H1 (cell line): ENCODE measurements around the gene HTRA2. TPM values are rescaled to one million over a fixed set of nuclear protein-coding genes. Genes with fewer than 3 reads are reported as not detected.

Experiments used
- ASH2L ChIP-seq: fragments of 200-600, 300-600 bp; sonication (generic); IDR thresholded peaks from one replicate; pipeline ENCODE4 v1.7.1; 2017; ENCODE audit warnings: low read length
- CTBP2 ChIP-seq: IDR thresholded peaks from 2 replicates; pipeline ENCODE4 v1.7.0; 2011; ENCODE audit warnings: borderline replicate concordance, mild to moderate bottlenecking, moderate library complexity, mixed read lengths, low read length; ENCODE audit not compliant: insufficient read depth, insufficient read length
- E2F6 ChIP-seq: IDR thresholded peaks from 2 replicates; pipeline ENCODE4 v1.6.1; 2012; ENCODE audit warnings: inconsistent platforms
- EGR1 ChIP-seq: IDR thresholded peaks from 2 replicates; pipeline ENCODE4 v1.6.1; 2011; ENCODE audit warnings: low read depth, low read length, borderline replicate concordance
- EZH2 ChIP-seq: fragments of 200-600 bp; sonication (generic); IDR thresholded peaks from 2 replicates; pipeline ENCODE4 v1.7.1; 2012; ENCODE audit warnings: low read depth, mild to moderate bottlenecking, moderate library complexity, low read length, inconsistent platforms; ENCODE audit not compliant: severe bottlenecking
- GABPA ChIP-seq: IDR thresholded peaks from 2 replicates; pipeline ENCODE4 v1.6.1; 2011; ENCODE audit warnings: mild to moderate bottlenecking, low read length, moderate library complexity, borderline replicate concordance; ENCODE audit not compliant: insufficient read depth
- HDAC2 ChIP-seq, 2 experiments: fragments of 300-600 bp in 1 of 2; sonication (generic) in 1 of 2; IDR thresholded peaks; 2 replicates each; pipeline ENCODE4 v1.6.1; 2011 to 2012; ENCODE audit warnings: low read depth in 2 of 2, low read length in 2 of 2, mild to moderate bottlenecking in 2 of 2, moderate library complexity in 2 of 2, borderline replicate concordance in 1 of 2, inconsistent platforms in 1 of 2
- HDAC6 ChIP-seq: IDR thresholded peaks from one replicate; pipeline ENCODE4 v1.7.1; 2012; ENCODE audit warnings: low read depth, mild to moderate bottlenecking, inconsistent platforms, low read length, moderate library complexity
- JUND ChIP-seq: IDR thresholded peaks from 2 replicates; pipeline ENCODE4 v1.6.1; 2011; ENCODE audit warnings: mild to moderate bottlenecking, improper control_type of control experiment, low read length
- KDM5A ChIP-seq: fragments of 200-600 bp; IDR thresholded peaks from 2 replicates; pipeline ENCODE4 v1.7.1; 2012; ENCODE audit warnings: mild to moderate bottlenecking, low read length, inconsistent platforms, mixed read lengths
- MAX ChIP-seq: IDR thresholded peaks from 2 replicates; pipeline ENCODE4 v1.6.1; 2012; ENCODE audit warnings: inconsistent platforms
- POLR2A ChIP-seq, 2 experiments: IDR thresholded peaks; 1 replicate in 1 of 2; 2 replicates in 1 of 2; pipeline ENCODE4 v1.6.1; 2011; ENCODE audit warnings: low read depth in 2 of 2, low read length in 2 of 2, mild to moderate bottlenecking in 2 of 2; ENCODE audit errors: control extremely low read depth in 1 of 2
- POU5F1 ChIP-seq: IDR thresholded peaks from 2 replicates; pipeline ENCODE4 v1.6.1; 2011; ENCODE audit warnings: low read depth, mild to moderate bottlenecking, low read length, moderate library complexity
- RXRA ChIP-seq: IDR thresholded peaks from 2 replicates; pipeline ENCODE4 v1.6.1; 2011; ENCODE audit warnings: low read depth, mild to moderate bottlenecking, low read length, moderate library complexity; ENCODE audit not compliant: insufficient read depth
- TAF7 ChIP-seq: optimal IDR thresholded peaks from 2 replicates; pipeline ENCODE3; 2011; ENCODE audit warnings: low read depth, mild to moderate bottlenecking, inconsistent platforms, low read length, moderate library complexity, borderline replicate concordance
- ZNF274 ChIP-seq: IDR thresholded peaks from 2 replicates; pipeline ENCODE4 v1.7.0; 2012; ENCODE audit warnings: low read length, borderline replicate concordance; ENCODE audit errors: extremely low read depth
- polyA plus RNA-seq, 7 experiments: library from polyadenylated mRNA; depleted of rRNA in 3 of 7; stranded (reverse) in 5 of 7; unstranded in 2 of 7; fragments of >200 nt in 5 of 7; fragments of 200-250 nt in 2 of 7; gene quantifications; 1 replicate in 5 of 7; 2 replicates in 1 of 7; 4 replicates in 1 of 7; pipeline versions ENCODE4 v1.2.1 to v1.2.3, GENCODE V29; 2011 to 2013; ENCODE audit warnings: missing spikeins in 2 of 7, mixed read lengths in 2 of 7
- total RNA-seq: library from RNA; stranded (reverse); fragmentation: NEBNext Ultra II Directional; extraction: Animal tissue kit (Norgen Biotek cat#: 25700); gene quantifications from 2 replicates; pipeline ENCODE4 v1.2.1, GENCODE V29; 2021

Gene HTRA2
- total and polyA plus RNA-seq, 2 of the 8 experiments (the other 6 are each of a cell fraction or from before 2014, with no cell fraction given) = 21.6 to 37.6 TPM

- TF ChIP-seq RXRA (no peak), EZH2 (no peak), KDM5A (no peak), E2F6 (peak; percentile 36; the same call in 1 of the 2 replicates), HDAC2 (IDR thresholded peaks at IDR 0.05; ENCODE audit: borderline replicate concordance in 1 of 2, low read depth in 2 of 2, low read length in 2 of 2) (no peak), CTBP2 (peak; percentile 60), MAX (peak; percentile 47; the same call in 1 of the 2 replicates), HDAC6 (no peak), POU5F1 (no peak), TAF7 (no peak), ZNF274 (no peak), EGR1 (no peak), ASH2L (peak; percentile 36), POLR2A (IDR thresholded peaks at IDR 0.05; ENCODE audit: control extremely low read depth in 1 of 2, low read depth in 2 of 2, low read length in 2 of 2) (no peak; a peak in 1 of 3 replicates), JUND (no peak), GABPA (no peak)
Measured at GRCh38 chr2:74554820-74555531, 25.2 kb downstream of the HTRA2 start (continued).
